ENCODE results near the gene LDLRAD4. TPM values are rescaled to one million over a fixed set of nuclear protein-coding genes. Genes with fewer than 3 reads are reported as not detected.

The LDLRAD4 gene
- total RNA-seq, 1 donor = under 0.01 TPM

GRCh38 chr18:13378150-13378549, 159.6 kb downstream of the LDLRAD4 start:
- TF ChIP-seq, protein P1, sequence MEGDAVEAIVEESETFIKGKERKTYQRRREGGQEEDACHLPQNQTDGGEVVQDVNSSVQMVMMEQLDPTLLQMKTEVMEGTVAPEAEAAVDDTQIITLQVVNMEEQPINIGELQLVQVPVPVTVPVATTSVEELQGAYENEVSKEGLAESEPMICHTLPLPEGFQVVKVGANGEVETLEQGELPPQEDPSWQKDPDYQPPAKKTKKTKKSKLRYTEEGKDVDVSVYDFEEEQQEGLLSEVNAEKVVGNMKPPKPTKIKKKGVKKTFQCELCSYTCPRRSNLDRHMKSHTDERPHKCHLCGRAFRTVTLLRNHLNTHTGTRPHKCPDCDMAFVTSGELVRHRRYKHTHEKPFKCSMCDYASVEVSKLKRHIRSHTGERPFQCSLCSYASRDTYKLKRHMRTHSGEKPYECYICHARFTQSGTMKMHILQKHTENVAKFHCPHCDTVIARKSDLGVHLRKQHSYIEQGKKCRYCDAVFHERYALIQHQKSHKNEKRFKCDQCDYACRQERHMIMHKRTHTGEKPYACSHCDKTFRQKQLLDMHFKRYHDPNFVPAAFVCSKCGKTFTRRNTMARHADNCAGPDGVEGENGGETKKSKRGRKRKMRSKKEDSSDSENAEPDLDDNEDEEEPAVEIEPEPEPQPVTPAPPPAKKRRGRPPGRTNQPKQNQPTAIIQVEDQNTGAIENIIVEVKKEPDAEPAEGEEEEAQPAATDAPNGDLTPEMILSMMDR (IDR thresholded peaks at IDR 0.05; ENCODE audit: extremely low read depth, low read depth, low read length) = no peak
- no peaks in the 10 kb centered on the region for H3K79me2 ChIP-seq (ENCODE audit: insufficient read depth, low read length)

GRCh38 chr18:13379062-13379865, 160.7 kb downstream of the LDLRAD4 start:
- no peaks in the 10 kb centered on the region for H3K36me3 ChIP-seq (ENCODE audit: insufficient read depth, low read length)
- H3K27ac ChIP-seq (ENCODE audit: low read depth, low read length) = no peak overlapping the region
- H4K20me1 ChIP-seq (ENCODE audit: insufficient read depth, low read length) = no peaks in the 10 kb centered on the region
- no peak overlapping the region for H3K4me2 ChIP-seq (ENCODE audit: insufficient read depth, low read length)
- TF ChIP-seq, protein P1 (IDR thresholded peaks at IDR 0.05; ENCODE audit: extremely low read depth, low read depth, low read length) = no peak
- peaks cover 20% of the 10 kb centered on the region for H3K4me1 ChIP-seq (ENCODE audit: insufficient read depth, low read length)
- peak; percentile 38 for DNase-seq (ENCODE audit: insufficient read length, low spot score, missing footprints)
- no peak overlapping the region for H2AFZ ChIP-seq (ENCODE audit: low read length)
- H3K9me3 ChIP-seq (ENCODE audit: low read depth, low read length) = no peaks in the 10 kb centered on the region
- no peaks in the 10 kb centered on the region for H3K27me3 ChIP-seq (ENCODE audit: insufficient read depth, low read length)
- no peak overlapping the region for H3K4me3 ChIP-seq (ENCODE audit: insufficient read depth, low read length)
- H3K79me2 ChIP-seq (ENCODE audit: insufficient read depth, low read length) = no peaks in the 10 kb centered on the region

More at GRCh38 chr18:13378150-13378549, 159.6 kb downstream of the LDLRAD4 start:
- H3K9me3 ChIP-seq (ENCODE audit: low read depth, low read length) = no peaks in the 10 kb centered on the region
- H3K4me1 ChIP-seq (ENCODE audit: insufficient read depth, low read length) = peaks cover 20% of the 10 kb centered on the region
- no peaks in the 10 kb centered on the region for H4K20me1 ChIP-seq (ENCODE audit: insufficient read depth, low read length)
- H3K4me3 ChIP-seq (ENCODE audit: insufficient read depth, low read length) = no peak overlapping the region
- H3K36me3 ChIP-seq (ENCODE audit: insufficient read depth, low read length) = no peaks in the 10 kb centered on the region
- H3K4me2 ChIP-seq (ENCODE audit: insufficient read depth, low read length) = no peak overlapping the region
- no peak overlapping the region for H2AFZ ChIP-seq (ENCODE audit: low read length)
- no peak overlapping the region for H3K27ac ChIP-seq (ENCODE audit: low read depth, low read length)
- no peaks in the 10 kb centered on the region for H3K27me3 ChIP-seq (ENCODE audit: insufficient read depth, low read length)
- peak; percentile 30 for DNase-seq (ENCODE audit: insufficient read length, low spot score, missing footprints)

DNA sequence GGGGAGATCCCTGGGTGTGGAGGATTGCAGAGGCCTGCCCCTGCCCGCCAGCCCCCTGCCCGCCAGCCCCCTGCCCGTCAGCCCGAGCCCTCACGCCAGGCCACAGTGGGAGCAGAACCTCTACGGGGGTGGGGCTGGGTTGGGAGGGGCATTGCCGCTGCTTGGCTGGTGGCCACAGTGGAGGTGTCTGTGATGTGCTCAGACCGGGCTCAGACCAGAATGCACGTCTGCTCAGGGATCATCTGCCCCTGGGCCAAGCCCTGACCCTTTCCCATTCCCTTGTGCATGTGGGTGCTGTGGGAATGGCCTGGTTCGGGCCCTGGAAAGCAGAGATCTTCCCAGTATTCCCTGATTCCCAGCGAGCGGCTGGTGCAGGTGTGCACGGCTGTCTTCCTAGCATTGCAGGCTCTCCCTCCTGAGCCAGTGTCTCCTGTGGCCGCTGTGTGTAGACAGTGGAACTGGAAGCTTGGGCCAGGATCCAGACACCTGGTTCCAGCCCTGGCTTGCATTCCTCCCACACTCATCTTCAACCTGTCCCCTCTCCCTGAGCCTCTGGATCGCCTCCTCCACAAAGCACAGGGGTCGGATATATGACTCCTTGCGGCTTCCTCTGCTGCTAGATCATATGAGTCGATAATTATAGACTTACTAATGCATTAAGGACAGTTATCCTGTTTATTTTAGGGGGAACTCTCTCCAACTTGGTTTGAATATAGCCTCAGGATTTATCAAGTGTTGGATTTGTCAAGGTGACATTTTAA, 161.6 kb downstream of the LDLRAD4 start:
- Histone ChIP-seq H3K36me3 (ENCODE audit: insufficient read depth, low read length) (no peaks in the 10 kb centered on the region), H4K20me1 (ENCODE audit: insufficient read depth, low read length) (no peaks in the 10 kb centered on the region), H3K4me2 (ENCODE audit: insufficient read depth, low read length) (no peak overlapping the region), H3K9me3 (ENCODE audit: low read depth, low read length) (no peaks in the 10 kb centered on the region), H3K79me2 (ENCODE audit: insufficient read depth, low read length) (no peaks in the 10 kb centered on the region), H3K4me3 (ENCODE audit: insufficient read depth, low read length) (no peak overlapping the region), H2AFZ (ENCODE audit: low read length) (no peak overlapping the region), H3K4me1 (ENCODE audit: insufficient read depth, low read length) (peaks cover 16% of the 10 kb centered on the region), H3K27me3 (ENCODE audit: insufficient read depth, low read length) (no peaks in the 10 kb centered on the region), H3K27ac (ENCODE audit: low read depth, low read length) (no peak overlapping the region)
- TF ChIP-seq, protein P1 (IDR thresholded peaks at IDR 0.05; ENCODE audit: extremely low read depth, low read depth, low read length) = no peak
- peak; percentile 22 for DNase-seq (ENCODE audit: insufficient read length, low spot score, missing footprints)

GRCh38 chr18:13380691-13381070, 162.1 kb downstream of the LDLRAD4 start:
- TF ChIP-seq, protein P1 (IDR thresholded peaks at IDR 0.05; ENCODE audit: extremely low read depth, low read depth, low read length) = no peak
- peaks cover 12% of the 10 kb centered on the region for H3K4me1 ChIP-seq (ENCODE audit: insufficient read depth, low read length)
- no peaks in the 10 kb centered on the region for H3K27me3 ChIP-seq (ENCODE audit: insufficient read depth, low read length)
- no peak overlapping the region for H3K4me3 ChIP-seq (ENCODE audit: insufficient read depth, low read length)
- H3K4me2 ChIP-seq (ENCODE audit: insufficient read depth, low read length) = no peak overlapping the region
- H3K36me3 ChIP-seq (ENCODE audit: insufficient read depth, low read length) = no peaks in the 10 kb centered on the region
- H2AFZ ChIP-seq (ENCODE audit: low read length) = no peak overlapping the region
- no peaks in the 10 kb centered on the region for H4K20me1 ChIP-seq (ENCODE audit: insufficient read depth, low read length)
- no peaks in the 10 kb centered on the region for H3K9me3 ChIP-seq (ENCODE audit: low read depth, low read length)
- H3K27ac ChIP-seq (ENCODE audit: low read depth, low read length) = no peak overlapping the region
- DNase-seq (ENCODE audit: insufficient read length, low spot score, missing footprints) = peak; percentile 38
- no peaks in the 10 kb centered on the region for H3K79me2 ChIP-seq (ENCODE audit: insufficient read depth, low read length)
